IPS-18c (cell line): ENCODE results near the gene CPNE6.

Experiments
- H3K4me3 ChIP-seq: 2 replicates; pipeline ENCODE4 v1.7.0; 2013; ENCODE audit warnings: low read depth, mild to moderate bottlenecking, low read length, moderate library complexity; ENCODE audit not compliant: insufficient read depth
- H3K9me3 ChIP-seq: one replicate; pipeline ENCODE4 v1.6.1; 2013; ENCODE audit warnings: mild to moderate bottlenecking, low read length, moderate library complexity; ENCODE audit not compliant: control insufficient read depth, insufficient read depth

CPNE6 gene

GRCh38 chr14:24052656-24053547, 18.5 kb upstream of the CPNE6 start:
- no peaks in the 10 kb centered on the region for H3K9me3 ChIP-seq
- H3K4me3 ChIP-seq: peak overlapping the region; percentile 83; the same call in 1 of the 2 replicates

- Histone ChIP-seq H3K9me3 (no peaks in the 10 kb centered on the region), H3K4me3 (no peak overlapping the region)
Observed at GRCh38 chr14:24053548-24054323, 17.6 kb upstream of the CPNE6 start.

- Histone ChIP-seq H3K9me3 (no peaks in the 10 kb centered on the region), H3K4me3 (no peak overlapping the region)
Observed at GRCh38 chr14:24054324-24054641, 17.1 kb upstream of the CPNE6 start.

- Histone ChIP-seq H3K4me3 (no peak overlapping the region), H3K9me3 (no peaks in the 10 kb centered on the region)
Observed at GRCh38 chr14:24054646-24055045, 16.7 kb upstream of the CPNE6 start.

GRCh38 chr14:24055971-24056799, 15.2 kb upstream of the CPNE6 start:
- no peak overlapping the region for H3K4me3 ChIP-seq
- H3K9me3 ChIP-seq: no peaks in the 10 kb centered on the region

GRCh38 chr14:24056800-24057184, 14.6 kb upstream of the CPNE6 start:
- Histone ChIP-seq H3K9me3 (no peaks in the 10 kb centered on the region), H3K4me3 (no peak overlapping the region)

GRCh38 chr14:24057271-24057670, 14.1 kb upstream of the CPNE6 start:
- Histone ChIP-seq H3K4me3 (no peak overlapping the region), H3K9me3 (no peaks in the 10 kb centered on the region)

- Histone ChIP-seq H3K9me3 (no peaks in the 10 kb centered on the region), H3K4me3 (no peak overlapping the region)
Observed at GRCh38 chr14:24057867-24058259, 13.5 kb upstream of the CPNE6 start.

GRCh38 chr14:24058260-24058950, 13.0 kb upstream of the CPNE6 start:
- no peak overlapping the region for H3K4me3 ChIP-seq
- H3K9me3 ChIP-seq: no peaks in the 10 kb centered on the region

GRCh38 chr14:24058951-24059475, 12.3 kb upstream of the CPNE6 start:
- Histone ChIP-seq H3K4me3 (no peak overlapping the region), H3K9me3 (no peaks in the 10 kb centered on the region)

GRCh38 chr14:24059841-24060388, 11.4 kb upstream of the CPNE6 start:
- Histone ChIP-seq H3K9me3 (no peaks in the 10 kb centered on the region), H3K4me3 (no peak overlapping the region)

GRCh38 chr14:24060443-24060842, 10.9 kb upstream of the CPNE6 start:
- Histone ChIP-seq H3K4me3 (no peak overlapping the region), H3K9me3 (no peaks in the 10 kb centered on the region)

- Histone ChIP-seq H3K9me3 (no peaks in the 10 kb centered on the region), H3K4me3 (no peak overlapping the region)
Observed at GRCh38 chr14:24060984-24061913, 10.1 kb upstream of the CPNE6 start.

GRCh38 chr14:24062216-24062980, 9.0 kb upstream of the CPNE6 start:
- Histone ChIP-seq H3K9me3 (no peaks in the 10 kb centered on the region), H3K4me3 (no peak overlapping the region)

GRCh38 chr14:24063263-24063836, 8.0 kb upstream of the CPNE6 start:
- Histone ChIP-seq H3K9me3 (no peaks in the 10 kb centered on the region), H3K4me3 (no peak overlapping the region)
